HG02884 (cell line): ENCODE results near the gene PTBP3.
"Not testable (repeated sequence)": the region's sequence is repeated elsewhere in the genome, so short reads cannot be mapped to it uniquely, and the experiment has no call there.

Source experiments
- ATAC-seq: cut with Tn5 transposase; IDR thresholded peaks from one replicate; pipeline ENCODE4 v1.9.1; 2021; ENCODE audit warnings: mild to moderate bottlenecking, moderate library complexity; ENCODE audit not compliant: unreplicated experiment

Gene PTBP3

GRCh38 chr9:112218908-112219307 is 114.5 kb downstream of the PTBP3 start:
- peak; percentile 93 for ATAC-seq

GRCh38 chr9:112212926-112213325 is 120.5 kb downstream of the PTBP3 start:
- no peak for ATAC-seq

- ATAC-seq: no peak
Measured at GRCh38 chr9:112207451-112207850, 126.0 kb downstream of the PTBP3 start.

GRCh38 chr9:112203536-112203935 is 129.9 kb downstream of the PTBP3 start:
- no peak for ATAC-seq

GRCh38 chr9:112200711-112201110 is 132.7 kb downstream of the PTBP3 start:
- ATAC-seq: no peak

GRCh38 chr9:112198646-112199045 is 134.8 kb downstream of the PTBP3 start:
- ATAC-seq: no peak

GRCh38 chr9:112194969-112195431 is 138.4 kb downstream of the PTBP3 start:
- no peak for ATAC-seq

GRCh38 chr9:112193572-112194288 is 139.7 kb downstream of the PTBP3 start:
- no peak for ATAC-seq

- not testable (repeated sequence) for ATAC-seq
Measured at GRCh38 chr9:112190320-112190719, 143.1 kb downstream of the PTBP3 start.

- no peak for ATAC-seq
Measured at GRCh38 chr9:112188884-112189283, 144.5 kb downstream of the PTBP3 start.

- no peak for ATAC-seq
Measured at GRCh38 chr9:112187404-112187803, 146.0 kb downstream of the PTBP3 start.

- ATAC-seq: no peak
Measured at GRCh38 chr9:112186695-112187094, 146.7 kb downstream of the PTBP3 start.

- no peak for ATAC-seq
Measured at GRCh38 chr9:112184946-112185345, 148.5 kb downstream of the PTBP3 start.

GRCh38 chr9:112184221-112184620 is 149.2 kb downstream of the PTBP3 start:
- ATAC-seq: no peak

- ATAC-seq: no peak
Measured at GRCh38 chr9:112180387-112180881, 153.0 kb downstream of the PTBP3 start.

- ATAC-seq: no peak
Measured at GRCh38 chr9:112179816-112180215, 153.6 kb downstream of the PTBP3 start.

- ATAC-seq: no peak
Measured at GRCh38 chr9:112176524-112176923, 156.9 kb downstream of the PTBP3 start.

- ATAC-seq: no peak
Measured at GRCh38 chr9:112175796-112176315, 157.6 kb downstream of the PTBP3 start.

- peak; percentile 50 for ATAC-seq
Measured at GRCh38 chr9:112174965-112175795, 158.2 kb downstream of the PTBP3 start, which contains the start of gene SUSD1. TSS of gene SUSD1 (minus strand) at chr9:112175297. CDS start at chr9:112175235, 62 bp downstream.

GRCh38 chr9:112174222-112174964 is 159.0 kb downstream of the PTBP3 start:
- peak; percentile 84 for ATAC-seq
